Stimulated activated naive B cell treated with anti-CD40 and anti-IgM and Interleukin-4, amounts not matched to agents 10 μg/mL and 1 μg/mL and 100 μg/mL, for 72 hours (primary cell): ENCODE results near the gene GOLGA6L25.
A peak's percentile ranks its signal among the peaks of the same experiment; 100 is the strongest.
"Not testable (repeated sequence)": the region's sequence is repeated elsewhere in the genome, so short reads cannot be mapped to it uniquely, and the experiment has no call there.

Source experiments
- ATAC-seq, 2 donors: fragments of 150-1000 bp; cut with Tn5 transposase; replicated peaks; 2 replicates each; pipeline ENCODE4 v1.10.0; 2021; ENCODE audit warnings: moderate library complexity in 1 of 2
- DNase-seq: peaks from one replicate; pipeline ENCODE4 v3.0.0; 2021
- H3K27ac Mint-ChIP-seq: one replicate; pipeline ENCODE4 v1.8.0; 2022; ENCODE audit warnings: mild to moderate bottlenecking, mixed read lengths
- H3K27me3 Mint-ChIP-seq, 2 donors: one replicate each; pipeline ENCODE4 v1.8.0; 2022; ENCODE audit warnings: mixed read lengths in 2 of 2
- H3K36me3 Mint-ChIP-seq, 2 donors: one replicate each; pipeline ENCODE4 v1.8.0; 2022; ENCODE audit warnings: mixed read lengths in 2 of 2, mild to moderate bottlenecking in 1 of 2
- H3K4me1 Mint-ChIP-seq, 2 donors: one replicate each; pipeline ENCODE4 v1.8.0; 2022; ENCODE audit warnings: mixed read lengths in 2 of 2, mild to moderate bottlenecking in 1 of 2
- H3K4me3 Mint-ChIP-seq, 2 donors: one replicate each; pipeline ENCODE4 v1.8.0; 2022; ENCODE audit warnings: mild to moderate bottlenecking in 2 of 2, mixed read lengths in 2 of 2, moderate library complexity in 1 of 2
- H3K9me3 Mint-ChIP-seq, 2 donors: one replicate each; pipeline ENCODE4 v1.8.0; 2022; ENCODE audit warnings: mixed read lengths in 2 of 2, mild to moderate bottlenecking in 1 of 2

The GOLGA6L25 gene

GRCh38 chr15:28553268-28553667 is at the start of gene GOLGA6L25:
GOLGA6L25 (plus strand) TSS chr15:28553568; CDS start chr15:28553629, 61 bp downstream.
- not testable (repeated sequence) for H3K4me1 Mint-ChIP-seq, H3K9me3 Mint-ChIP-seq, H3K27ac Mint-ChIP-seq, H3K27me3 Mint-ChIP-seq, H3K36me3 Mint-ChIP-seq, DNase-seq, H3K4me3 Mint-ChIP-seq, ATAC-seq

DNA sequence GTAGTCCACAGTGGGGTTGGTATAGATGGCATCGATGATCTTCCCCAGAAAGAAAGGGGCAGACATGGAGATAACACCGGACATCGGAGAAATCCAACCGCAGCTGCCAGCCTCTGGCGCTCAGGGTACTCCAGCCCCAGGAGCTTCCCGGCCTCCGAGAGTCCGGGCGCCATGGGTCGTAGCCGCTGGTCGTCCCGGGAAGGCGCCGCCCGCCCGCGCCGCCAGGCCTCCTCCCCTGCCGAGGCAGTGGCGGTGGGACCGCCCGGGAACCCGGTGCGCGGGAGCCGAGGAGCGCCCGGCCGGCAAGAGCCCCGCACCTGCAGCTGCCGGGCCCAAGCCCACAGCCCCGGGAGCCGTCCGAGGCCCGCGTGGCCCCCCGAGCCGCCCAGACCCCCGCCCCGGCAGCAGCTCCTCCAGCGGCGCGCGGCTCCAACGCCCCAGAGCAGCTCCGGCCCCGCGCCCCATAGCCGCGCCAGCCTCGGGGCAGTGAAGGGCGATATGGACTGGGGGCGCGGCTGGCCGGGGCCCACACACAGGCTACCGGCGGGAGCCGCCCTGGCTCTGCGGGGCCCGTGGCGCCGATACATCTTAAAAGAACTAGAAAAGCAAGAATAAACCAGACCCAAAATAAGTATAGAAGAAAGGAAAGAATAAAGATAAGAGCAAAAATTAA is 45.0 kb upstream of the GOLGA6L25 start:
- H3K4me3 Mint-ChIP-seq, H3K27ac Mint-ChIP-seq, ATAC-seq, H3K27me3 Mint-ChIP-seq, H3K36me3 Mint-ChIP-seq, DNase-seq, H3K4me1 Mint-ChIP-seq, H3K9me3 Mint-ChIP-seq: not testable (repeated sequence)

DNA sequence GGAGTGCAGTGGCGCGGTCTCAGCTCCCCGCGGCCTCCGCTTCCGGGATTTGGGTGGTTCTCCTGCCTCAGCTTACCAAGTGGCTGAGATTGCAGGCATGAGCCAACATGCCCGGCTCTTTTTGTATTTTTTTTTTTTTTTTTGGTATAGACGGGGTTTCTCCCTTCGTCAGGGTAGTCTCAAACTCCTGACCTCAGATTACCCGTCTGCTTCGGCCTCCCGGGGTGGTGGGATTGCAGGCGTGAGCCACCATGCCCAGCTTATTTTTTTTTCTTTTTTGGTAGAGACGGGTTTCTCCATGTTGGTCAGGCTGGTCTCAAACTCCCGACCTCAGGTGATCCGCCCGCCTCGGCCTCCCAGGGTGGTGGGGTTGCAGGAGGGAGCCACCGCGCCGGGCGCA is 39.2 kb upstream of the GOLGA6L25 start:
- H3K4me3 Mint-ChIP-seq, H3K4me1 Mint-ChIP-seq, ATAC-seq, H3K9me3 Mint-ChIP-seq, H3K27ac Mint-ChIP-seq, H3K36me3 Mint-ChIP-seq, H3K27me3 Mint-ChIP-seq, DNase-seq: not testable (repeated sequence)

DNA sequence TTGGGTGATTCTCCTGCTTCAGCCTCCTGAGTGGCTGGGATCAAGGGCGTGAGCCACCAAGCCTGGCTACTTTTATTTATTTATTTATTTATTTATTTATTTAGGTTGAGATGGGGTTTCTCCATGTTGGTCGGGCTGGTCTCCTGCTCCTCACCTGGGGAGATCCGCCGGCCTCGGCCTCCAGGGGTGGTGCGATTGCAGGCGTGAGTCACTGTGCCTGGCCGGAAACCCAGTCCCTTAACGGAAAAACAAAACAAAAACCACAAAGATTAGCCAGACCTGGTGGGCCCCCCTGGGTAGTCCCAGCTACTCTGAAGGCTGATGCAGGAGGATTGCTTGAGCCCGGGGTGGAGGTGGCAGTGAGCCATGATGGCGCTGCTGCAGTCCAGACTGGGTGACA is 38.2 kb upstream of the GOLGA6L25 start:
- H3K9me3 Mint-ChIP-seq, H3K4me1 Mint-ChIP-seq, H3K36me3 Mint-ChIP-seq, H3K27ac Mint-ChIP-seq, ATAC-seq, DNase-seq, H3K4me3 Mint-ChIP-seq, H3K27me3 Mint-ChIP-seq: not testable (repeated sequence)

- not testable (repeated sequence) for H3K4me3 Mint-ChIP-seq, H3K9me3 Mint-ChIP-seq, H3K36me3 Mint-ChIP-seq, H3K27me3 Mint-ChIP-seq, DNase-seq, ATAC-seq, H3K27ac Mint-ChIP-seq, H3K4me1 Mint-ChIP-seq
These were observed 20.4 kb upstream of the GOLGA6L25 start, which contains the start of gene GOLGA8G for GRCh38 chr15:28532954-28533353. GOLGA8G (minus strand) TSS chr15:28532971; CDS start chr15:28532909, 62 bp downstream.

- H3K9me3 Mint-ChIP-seq, H3K27ac Mint-ChIP-seq, H3K4me1 Mint-ChIP-seq, H3K4me3 Mint-ChIP-seq, H3K27me3 Mint-ChIP-seq, DNase-seq, ATAC-seq, H3K36me3 Mint-ChIP-seq: not testable (repeated sequence)
These were observed 20.0 kb downstream of the GOLGA6L25 start for GRCh38 chr15:28573351-28573750.

GRCh38 chr15:28588977-28589606 is 35.7 kb downstream of the GOLGA6L25 start:
- ATAC-seq = peak; percentile 74 to 78
- not testable (repeated sequence) for H3K27me3 Mint-ChIP-seq, DNase-seq, H3K4me3 Mint-ChIP-seq, H3K36me3 Mint-ChIP-seq, H3K27ac Mint-ChIP-seq, H3K9me3 Mint-ChIP-seq, H3K4me1 Mint-ChIP-seq

- ATAC-seq, H3K4me1 Mint-ChIP-seq, H3K36me3 Mint-ChIP-seq, H3K9me3 Mint-ChIP-seq, H3K27me3 Mint-ChIP-seq: not testable (repeated sequence)
- H3K27ac Mint-ChIP-seq = peak overlapping the region; percentile 91
- peak overlapping the region; percentile 89 to 92 for H3K4me3 Mint-ChIP-seq
- DNase-seq = peak; percentile 0
These were observed 36.4 kb downstream of the GOLGA6L25 start for GRCh38 chr15:28589769-28590168.

DNA sequence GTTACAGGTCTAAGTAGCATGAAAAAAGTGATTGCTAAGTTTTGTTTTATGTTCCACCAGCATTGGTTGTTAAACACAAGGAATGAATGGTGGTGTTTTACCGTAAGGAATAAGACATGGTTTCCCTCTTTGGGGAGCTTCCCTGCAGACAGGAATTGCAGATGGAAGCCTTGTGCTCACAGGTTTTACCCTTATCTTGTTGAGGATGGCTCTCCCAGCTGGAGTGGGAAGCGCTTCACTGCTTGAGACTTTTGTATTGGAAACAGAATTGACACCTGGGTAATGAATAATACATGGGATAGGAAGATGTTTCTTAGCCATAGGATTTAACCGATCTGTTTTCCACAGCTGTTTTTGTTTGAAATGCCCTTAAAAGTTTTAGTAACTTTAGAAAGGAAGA is 39.0 kb downstream of the GOLGA6L25 start:
- H3K36me3 Mint-ChIP-seq, H3K4me3 Mint-ChIP-seq, H3K27ac Mint-ChIP-seq, ATAC-seq, H3K9me3 Mint-ChIP-seq, H3K27me3 Mint-ChIP-seq, H3K4me1 Mint-ChIP-seq, DNase-seq: not testable (repeated sequence)

- H3K4me1 Mint-ChIP-seq, DNase-seq, H3K27me3 Mint-ChIP-seq, H3K9me3 Mint-ChIP-seq, H3K27ac Mint-ChIP-seq, H3K4me3 Mint-ChIP-seq, H3K36me3 Mint-ChIP-seq, ATAC-seq: not testable (repeated sequence)
These were observed 40.2 kb downstream of the GOLGA6L25 start for GRCh38 chr15:28593424-28594129.

DNA sequence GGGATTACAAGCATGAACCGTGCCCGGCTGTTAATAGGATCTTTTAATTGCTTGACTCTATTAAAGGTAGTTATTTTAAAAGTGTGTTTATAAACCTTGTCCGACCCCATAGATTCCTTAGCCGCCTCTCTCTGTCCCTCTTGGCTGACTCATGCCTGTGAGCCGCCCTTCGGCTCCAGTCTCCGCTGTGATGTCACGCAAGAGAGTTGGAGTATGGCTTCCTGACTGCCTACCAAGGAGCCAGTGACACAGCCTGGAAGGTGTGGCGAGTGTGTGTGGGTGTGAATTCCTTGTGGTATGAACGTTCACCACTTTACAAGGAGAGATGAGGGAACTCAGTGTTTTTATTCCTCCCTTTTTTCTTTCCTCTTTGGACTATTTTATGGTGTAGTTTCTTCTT is 44.1 kb downstream of the GOLGA6L25 start:
- H3K27me3 Mint-ChIP-seq, ATAC-seq, H3K4me3 Mint-ChIP-seq, H3K27ac Mint-ChIP-seq, H3K36me3 Mint-ChIP-seq, DNase-seq, H3K9me3 Mint-ChIP-seq, H3K4me1 Mint-ChIP-seq: not testable (repeated sequence)

GRCh38 chr15:28598209-28598608 is 44.8 kb downstream of the GOLGA6L25 start:
- ATAC-seq, DNase-seq, H3K27ac Mint-ChIP-seq, H3K4me3 Mint-ChIP-seq, H3K27me3 Mint-ChIP-seq, H3K36me3 Mint-ChIP-seq, H3K4me1 Mint-ChIP-seq, H3K9me3 Mint-ChIP-seq: not testable (repeated sequence)

- not testable (repeated sequence) for H3K36me3 Mint-ChIP-seq, ATAC-seq, H3K27ac Mint-ChIP-seq, DNase-seq, H3K9me3 Mint-ChIP-seq, H3K4me1 Mint-ChIP-seq, H3K4me3 Mint-ChIP-seq, H3K27me3 Mint-ChIP-seq
These were observed 48.8 kb downstream of the GOLGA6L25 start for GRCh38 chr15:28602152-28602551.
